Neural cell (in vitro differentiated cells): ENCODE data around the gene KDM4B. TPM values are rescaled to one million over a fixed set of nuclear protein-coding genes. Genes with fewer than 3 reads are reported as not detected.

Experiments
- H2AFZ ChIP-seq: fragments of 200-600, 300-800 bp; sonication (generic), shearing (Covaris generic); 2 replicates; pipeline ENCODE4 v1.6.0; 2014; ENCODE audit warnings: low read depth, mild to moderate bottlenecking, antibody characterized with exemption, low read length, moderate library complexity
- H3F3A ChIP-seq: fragments of 200-600 bp; shearing (Covaris generic); 2 replicates; pipeline ENCODE4 v1.6.1; 2016; ENCODE audit warnings: mild to moderate bottlenecking, moderate library complexity, mixed read lengths, antibody characterized with exemption, low read length; ENCODE audit not compliant: insufficient read depth, poor library complexity, severe bottlenecking
- H3K27ac ChIP-seq: fragments of 200-600, 300-800 bp; sonication (generic), shearing (Covaris generic); 2 replicates; pipeline ENCODE4 v1.5.1; 2014; ENCODE audit warnings: mild to moderate bottlenecking, low read length, moderate library complexity
- H3K27me3 ChIP-seq: fragments of 300-800, 200-600 bp; sonication (generic), shearing (Covaris generic); 2 replicates; pipeline ENCODE4 v1.6.0; 2014; ENCODE audit warnings: mild to moderate bottlenecking, low read depth, low read length, moderate library complexity; ENCODE audit not compliant: insufficient read depth
- H3K36me3 ChIP-seq: fragments of 300-800, 200-600 bp; sonication (generic), shearing (Covaris generic); 2 replicates; pipeline ENCODE4 v1.5.1; 2014; ENCODE audit warnings: mild to moderate bottlenecking, antibody characterized with exemption, low read length, moderate library complexity; ENCODE audit not compliant: insufficient read depth
- H3K4me2 ChIP-seq: fragments of 300-800, 200-600 bp; sonication (generic), shearing (Covaris generic); 2 replicates; pipeline ENCODE4 v1.6.0; 2014; ENCODE audit warnings: mild to moderate bottlenecking, low read length
- H3K4me3 ChIP-seq: fragments of 300-800, 200-600 bp; sonication (generic), shearing (Covaris generic); 2 replicates; pipeline ENCODE4 v1.5.1; 2014; ENCODE audit warnings: mild to moderate bottlenecking, low read length, moderate library complexity
- H3K79me2 ChIP-seq: fragments of 200-600 bp; shearing (Covaris generic); replicated peaks from 2 replicates; pipeline ENCODE4 v1.6.0; 2014; ENCODE audit warnings: mild to moderate bottlenecking, low read length, moderate library complexity; ENCODE audit not compliant: insufficient read depth
- H3K9ac ChIP-seq: fragments of 300-800, 200-600 bp; sonication (generic), shearing (Covaris generic); 2 replicates; pipeline ENCODE4 v1.6.1; 2016; ENCODE audit warnings: mild to moderate bottlenecking, low read length, mixed read lengths
- H3K9me2 ChIP-seq: fragments of 200-600 bp; shearing (Covaris generic); 2 replicates; pipeline ENCODE4 v1.6.1; 2016; ENCODE audit warnings: mild to moderate bottlenecking, low read length, mixed read lengths; ENCODE audit not compliant: insufficient read depth
- H3K9me3 ChIP-seq: fragments of 200-600, 300-800 bp; sonication (generic), shearing (Covaris generic); 2 replicates; pipeline ENCODE4 v1.6.1; 2016; ENCODE audit warnings: mild to moderate bottlenecking, mixed run types, low read length, moderate library complexity, mixed read lengths
- H4K20me1 ChIP-seq: fragments of 200-600 bp; shearing (Covaris generic); 2 replicates; pipeline ENCODE4 v1.6.1; 2016; ENCODE audit warnings: mild to moderate bottlenecking, mixed run types; ENCODE audit not compliant: insufficient read depth
- CTCF ChIP-seq: fragments of 450-650 bp; IDR thresholded peaks from 2 replicates; pipeline ENCODE4 v1.5.1; 2014; ENCODE audit warnings: antibody characterized with exemption, mild to moderate bottlenecking, moderate library complexity; ENCODE audit not compliant: poor library complexity, severe bottlenecking
- EP300 ChIP-seq: fragments of 450-650 bp; conservative IDR thresholded peaks from 2 replicates; pipeline ENCODE4 v1.6.1; 2014; ENCODE audit warnings: antibody characterized with exemption, mild to moderate bottlenecking, moderate library complexity; ENCODE audit not compliant: poor library complexity, severe bottlenecking
- EZH2 ChIP-seq: fragments of 200-600, 300-800 bp; shearing (Covaris generic), sonication (generic); IDR thresholded peaks from 2 replicates; pipeline ENCODE4 v1.6.1; 2014; ENCODE audit warnings: antibody characterized with exemption, low read length, borderline replicate concordance, mild to moderate bottlenecking; ENCODE audit not compliant: insufficient read depth, poor library complexity, severe bottlenecking
- MXI1 ChIP-seq: fragments of 450-650 bp; conservative IDR thresholded peaks from 2 replicates; pipeline ENCODE4 v1.6.1; 2014; ENCODE audit warnings: antibody characterized with exemption, mild to moderate bottlenecking; ENCODE audit not compliant: poor library complexity, severe bottlenecking
- POLR2AphosphoS5 ChIP-seq: IDR thresholded peaks from 2 replicates; pipeline ENCODE4 v1.6.1; 2012
- RAD21 ChIP-seq: fragments of 450-650 bp; conservative IDR thresholded peaks from 2 replicates; pipeline ENCODE4 v1.6.1; 2014; ENCODE audit warnings: antibody characterized with exemption, mild to moderate bottlenecking, moderate library complexity
- SMC3 ChIP-seq: fragments of 450-650 bp; conservative IDR thresholded peaks from 2 replicates; pipeline ENCODE4 v1.6.1; 2014; ENCODE audit warnings: antibody characterized with exemption, mild to moderate bottlenecking, moderate library complexity; ENCODE audit not compliant: poor library complexity
- TAF1 ChIP-seq: IDR thresholded peaks from 2 replicates; pipeline ENCODE4 v1.6.1; 2012; ENCODE audit warnings: low read depth
- polyA plus RNA-seq: library from polyadenylated mRNA; depleted of rRNA; stranded (reverse); fragments of >200 nt; gene quantifications from 2 replicates; pipeline ENCODE4 v1.2.3, GENCODE V29; 2014
- TF ChIP-seq, protein P1 (sequence below): IDR thresholded peaks from 2 replicates; pipeline ENCODE4 v1.6.1; 2012; ENCODE audit warnings: borderline replicate concordance

KDM4B gene
- polyA plus RNA-seq, 1 donor from 2014 or later = 19.1 TPM

DNA sequence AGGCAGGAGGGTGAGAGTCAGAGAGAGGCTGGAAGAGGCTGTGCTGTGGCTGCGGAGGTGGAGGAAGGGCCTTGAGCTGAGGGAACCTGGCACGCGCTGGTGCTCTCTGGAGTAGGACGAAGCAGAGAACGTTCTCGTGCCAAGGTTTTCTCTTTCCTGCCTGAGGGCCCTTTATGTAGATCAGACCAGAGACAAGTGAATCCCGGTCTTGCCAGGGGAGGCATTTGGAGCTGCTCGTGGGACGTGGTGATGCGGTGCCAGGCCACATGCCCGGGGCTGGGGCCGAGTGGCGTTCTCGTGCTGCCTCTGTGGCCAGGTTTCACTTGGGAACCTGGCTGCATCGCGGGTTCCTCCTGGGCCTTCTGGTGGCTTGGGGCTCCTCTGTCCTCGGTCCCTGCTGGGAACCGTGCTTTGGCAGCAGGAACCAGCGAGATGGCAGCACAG, 54.2 kb downstream of the KDM4B start:
- Histone ChIP-seq H3K9ac (no peak overlapping the region), H3K79me2 (peaks cover 33% of the 10 kb centered on the region)

GRCh38 chr19:5024282-5024681, 55.4 kb downstream of the KDM4B start:
- no peaks in the 10 kb centered on the region for H3F3A ChIP-seq
- no peak overlapping the region for H3K4me2 ChIP-seq
- H3K4me3 ChIP-seq = no peak overlapping the region
- H3K9ac ChIP-seq = no peak overlapping the region
- no peaks in the 10 kb centered on the region for H4K20me1 ChIP-seq
- no peaks in the 10 kb centered on the region for H3K9me3 ChIP-seq
- no peak overlapping the region for H3K27ac ChIP-seq
- H3K79me2 ChIP-seq = peaks cover 36% of the 10 kb centered on the region
- TF ChIP-seq MXI1 (no peak), POLR2AphosphoS5 (no peak), EZH2 (no peak), TAF1 (no peak)
- no peaks in the 10 kb centered on the region for H3K9me2 ChIP-seq
- no peaks in the 10 kb centered on the region for H3K36me3 ChIP-seq
- H2AFZ ChIP-seq = no peak overlapping the region
- H3K27me3 ChIP-seq = no peaks in the 10 kb centered on the region

More for the DNA sequence above, 54.2 kb downstream of the KDM4B start:
- H3K27me3 ChIP-seq = no peaks in the 10 kb centered on the region
- H3F3A ChIP-seq = no peaks in the 10 kb centered on the region
- no peaks in the 10 kb centered on the region for H3K36me3 ChIP-seq
- H3K9me2 ChIP-seq = no peaks in the 10 kb centered on the region
- no peak overlapping the region for H3K4me2 ChIP-seq
- H2AFZ ChIP-seq = no peak overlapping the region
- no peak overlapping the region for H3K4me3 ChIP-seq
- TF ChIP-seq EP300 (no peak), CTCF (no peak), MXI1 (no peak), RAD21 (no peak), TAF1 (no peak), EZH2 (no peak), POLR2AphosphoS5 (no peak), SMC3 (no peak)
- TF ChIP-seq, protein P1, sequence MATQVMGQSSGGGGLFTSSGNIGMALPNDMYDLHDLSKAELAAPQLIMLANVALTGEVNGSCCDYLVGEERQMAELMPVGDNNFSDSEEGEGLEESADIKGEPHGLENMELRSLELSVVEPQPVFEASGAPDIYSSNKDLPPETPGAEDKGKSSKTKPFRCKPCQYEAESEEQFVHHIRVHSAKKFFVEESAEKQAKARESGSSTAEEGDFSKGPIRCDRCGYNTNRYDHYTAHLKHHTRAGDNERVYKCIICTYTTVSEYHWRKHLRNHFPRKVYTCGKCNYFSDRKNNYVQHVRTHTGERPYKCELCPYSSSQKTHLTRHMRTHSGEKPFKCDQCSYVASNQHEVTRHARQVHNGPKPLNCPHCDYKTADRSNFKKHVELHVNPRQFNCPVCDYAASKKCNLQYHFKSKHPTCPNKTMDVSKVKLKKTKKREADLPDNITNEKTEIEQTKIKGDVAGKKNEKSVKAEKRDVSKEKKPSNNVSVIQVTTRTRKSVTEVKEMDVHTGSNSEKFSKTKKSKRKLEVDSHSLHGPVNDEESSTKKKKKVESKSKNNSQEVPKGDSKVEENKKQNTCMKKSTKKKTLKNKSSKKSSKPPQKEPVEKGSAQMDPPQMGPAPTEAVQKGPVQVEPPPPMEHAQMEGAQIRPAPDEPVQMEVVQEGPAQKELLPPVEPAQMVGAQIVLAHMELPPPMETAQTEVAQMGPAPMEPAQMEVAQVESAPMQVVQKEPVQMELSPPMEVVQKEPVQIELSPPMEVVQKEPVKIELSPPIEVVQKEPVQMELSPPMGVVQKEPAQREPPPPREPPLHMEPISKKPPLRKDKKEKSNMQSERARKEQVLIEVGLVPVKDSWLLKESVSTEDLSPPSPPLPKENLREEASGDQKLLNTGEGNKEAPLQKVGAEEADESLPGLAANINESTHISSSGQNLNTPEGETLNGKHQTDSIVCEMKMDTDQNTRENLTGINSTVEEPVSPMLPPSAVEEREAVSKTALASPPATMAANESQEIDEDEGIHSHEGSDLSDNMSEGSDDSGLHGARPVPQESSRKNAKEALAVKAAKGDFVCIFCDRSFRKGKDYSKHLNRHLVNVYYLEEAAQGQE = no peak
- H3K9me3 ChIP-seq = no peaks in the 10 kb centered on the region
- no peak overlapping the region for H3K27ac ChIP-seq
- H4K20me1 ChIP-seq = no peaks in the 10 kb centered on the region
